HL-60 (cell line): ENCODE data around the gene NCF4.

Experiments used
- CTCF ChIP-seq: IDR thresholded peaks from one replicate; pipeline ENCODE4 v1.5.1; 2011; ENCODE audit warnings: low read length, control low read depth, inconsistent platforms; ENCODE audit not compliant: insufficient read depth
- POLR2AphosphoS5 ChIP-seq: IDR thresholded peaks from 2 replicates; pipeline ENCODE4 v1.6.1; 2012; ENCODE audit warnings: low read depth
- TF ChIP-seq, protein P1 (sequence below): IDR thresholded peaks from 2 replicates; pipeline ENCODE4 v1.6.1; 2012; ENCODE audit warnings: low read depth; ENCODE audit not compliant: insufficient replicate concordance

DNA sequence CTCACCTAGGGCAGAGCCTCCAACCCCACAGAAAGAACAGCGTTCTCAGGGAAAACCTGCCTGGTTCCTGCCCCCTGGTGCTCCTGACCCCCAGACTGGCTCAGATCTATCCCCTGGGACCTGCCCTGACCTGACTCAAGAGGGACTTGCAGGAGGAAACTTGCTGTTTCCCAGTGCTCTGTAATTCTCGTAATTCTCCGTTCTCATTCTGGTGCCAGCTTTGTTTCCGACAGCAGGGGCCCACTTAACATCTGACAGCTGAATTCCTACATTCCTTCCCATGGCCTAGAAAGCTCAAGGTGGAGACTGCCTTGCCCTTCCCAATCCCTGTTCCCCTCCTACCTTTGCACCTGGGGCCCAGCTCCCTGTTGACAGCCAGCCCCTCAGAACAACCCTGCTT lies 40.1 kb downstream of the NCF4 start:
- TF ChIP-seq CTCF, result no peak
- no peak for TF ChIP-seq POLR2AphosphoS5
- TF ChIP-seq, protein P1, sequence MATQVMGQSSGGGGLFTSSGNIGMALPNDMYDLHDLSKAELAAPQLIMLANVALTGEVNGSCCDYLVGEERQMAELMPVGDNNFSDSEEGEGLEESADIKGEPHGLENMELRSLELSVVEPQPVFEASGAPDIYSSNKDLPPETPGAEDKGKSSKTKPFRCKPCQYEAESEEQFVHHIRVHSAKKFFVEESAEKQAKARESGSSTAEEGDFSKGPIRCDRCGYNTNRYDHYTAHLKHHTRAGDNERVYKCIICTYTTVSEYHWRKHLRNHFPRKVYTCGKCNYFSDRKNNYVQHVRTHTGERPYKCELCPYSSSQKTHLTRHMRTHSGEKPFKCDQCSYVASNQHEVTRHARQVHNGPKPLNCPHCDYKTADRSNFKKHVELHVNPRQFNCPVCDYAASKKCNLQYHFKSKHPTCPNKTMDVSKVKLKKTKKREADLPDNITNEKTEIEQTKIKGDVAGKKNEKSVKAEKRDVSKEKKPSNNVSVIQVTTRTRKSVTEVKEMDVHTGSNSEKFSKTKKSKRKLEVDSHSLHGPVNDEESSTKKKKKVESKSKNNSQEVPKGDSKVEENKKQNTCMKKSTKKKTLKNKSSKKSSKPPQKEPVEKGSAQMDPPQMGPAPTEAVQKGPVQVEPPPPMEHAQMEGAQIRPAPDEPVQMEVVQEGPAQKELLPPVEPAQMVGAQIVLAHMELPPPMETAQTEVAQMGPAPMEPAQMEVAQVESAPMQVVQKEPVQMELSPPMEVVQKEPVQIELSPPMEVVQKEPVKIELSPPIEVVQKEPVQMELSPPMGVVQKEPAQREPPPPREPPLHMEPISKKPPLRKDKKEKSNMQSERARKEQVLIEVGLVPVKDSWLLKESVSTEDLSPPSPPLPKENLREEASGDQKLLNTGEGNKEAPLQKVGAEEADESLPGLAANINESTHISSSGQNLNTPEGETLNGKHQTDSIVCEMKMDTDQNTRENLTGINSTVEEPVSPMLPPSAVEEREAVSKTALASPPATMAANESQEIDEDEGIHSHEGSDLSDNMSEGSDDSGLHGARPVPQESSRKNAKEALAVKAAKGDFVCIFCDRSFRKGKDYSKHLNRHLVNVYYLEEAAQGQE, result no peak
